ENCODE measurements around the gene MAP7D2.

DNA sequence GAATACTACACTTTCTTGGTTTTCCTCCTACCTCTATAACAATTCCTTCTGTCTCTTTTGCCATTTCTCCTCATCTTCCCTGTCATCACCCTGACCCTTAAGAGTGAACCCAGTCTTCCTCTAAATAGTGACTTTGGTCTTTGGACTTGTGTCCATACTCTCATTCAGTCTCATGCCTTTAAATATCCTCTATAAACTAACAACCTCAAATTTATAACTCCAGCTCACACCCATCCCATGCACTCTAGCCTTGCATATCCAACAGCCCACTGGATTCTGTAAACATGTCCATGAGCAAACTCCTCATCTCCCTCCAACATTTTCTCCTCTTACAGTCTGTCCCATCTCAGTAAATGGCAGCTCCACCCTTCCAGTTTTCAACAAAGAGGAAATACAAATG is 140.9 kb downstream of the MAP7D2 start:
- TF ChIP-seq, protein P1, sequence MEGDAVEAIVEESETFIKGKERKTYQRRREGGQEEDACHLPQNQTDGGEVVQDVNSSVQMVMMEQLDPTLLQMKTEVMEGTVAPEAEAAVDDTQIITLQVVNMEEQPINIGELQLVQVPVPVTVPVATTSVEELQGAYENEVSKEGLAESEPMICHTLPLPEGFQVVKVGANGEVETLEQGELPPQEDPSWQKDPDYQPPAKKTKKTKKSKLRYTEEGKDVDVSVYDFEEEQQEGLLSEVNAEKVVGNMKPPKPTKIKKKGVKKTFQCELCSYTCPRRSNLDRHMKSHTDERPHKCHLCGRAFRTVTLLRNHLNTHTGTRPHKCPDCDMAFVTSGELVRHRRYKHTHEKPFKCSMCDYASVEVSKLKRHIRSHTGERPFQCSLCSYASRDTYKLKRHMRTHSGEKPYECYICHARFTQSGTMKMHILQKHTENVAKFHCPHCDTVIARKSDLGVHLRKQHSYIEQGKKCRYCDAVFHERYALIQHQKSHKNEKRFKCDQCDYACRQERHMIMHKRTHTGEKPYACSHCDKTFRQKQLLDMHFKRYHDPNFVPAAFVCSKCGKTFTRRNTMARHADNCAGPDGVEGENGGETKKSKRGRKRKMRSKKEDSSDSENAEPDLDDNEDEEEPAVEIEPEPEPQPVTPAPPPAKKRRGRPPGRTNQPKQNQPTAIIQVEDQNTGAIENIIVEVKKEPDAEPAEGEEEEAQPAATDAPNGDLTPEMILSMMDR (IDR thresholded peaks at IDR 0.05; ENCODE audit: low read depth, low read length, missing input control) = no peak
- TF ChIP-seq, protein P2, sequence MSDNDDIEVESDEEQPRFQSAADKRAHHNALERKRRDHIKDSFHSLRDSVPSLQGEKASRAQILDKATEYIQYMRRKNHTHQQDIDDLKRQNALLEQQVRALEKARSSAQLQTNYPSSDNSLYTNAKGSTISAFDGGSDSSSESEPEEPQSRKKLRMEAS (IDR thresholded peaks at IDR 0.05) = no peak
- TF ChIP-seq SP1 (IDR thresholded peaks at IDR 0.05) (no peak), ZBTB33 (IDR thresholded peaks at IDR 0.05) (no peak), JUND (IDR thresholded peaks at IDR 0.05) (no peak), TAF1 (conservative IDR thresholded peaks at IDR 0.05) (no peak), GABPA (IDR thresholded peaks at IDR 0.05 in 1 of 2, conservative IDR thresholded peaks at IDR 0.05 in 1 of 2) (no peak), YY1 (IDR thresholded peaks at IDR 0.05) (no peak), RAD21 (IDR thresholded peaks at IDR 0.05) (no peak), RXRA (IDR thresholded peaks at IDR 0.05) (no peak)
- TF ChIP-seq, protein P3, sequence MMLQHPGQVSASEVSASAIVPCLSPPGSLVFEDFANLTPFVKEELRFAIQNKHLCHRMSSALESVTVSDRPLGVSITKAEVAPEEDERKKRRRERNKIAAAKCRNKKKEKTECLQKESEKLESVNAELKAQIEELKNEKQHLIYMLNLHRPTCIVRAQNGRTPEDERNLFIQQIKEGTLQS (IDR thresholded peaks at IDR 0.05) = no peak
- TF ChIP-seq, protein P4, sequence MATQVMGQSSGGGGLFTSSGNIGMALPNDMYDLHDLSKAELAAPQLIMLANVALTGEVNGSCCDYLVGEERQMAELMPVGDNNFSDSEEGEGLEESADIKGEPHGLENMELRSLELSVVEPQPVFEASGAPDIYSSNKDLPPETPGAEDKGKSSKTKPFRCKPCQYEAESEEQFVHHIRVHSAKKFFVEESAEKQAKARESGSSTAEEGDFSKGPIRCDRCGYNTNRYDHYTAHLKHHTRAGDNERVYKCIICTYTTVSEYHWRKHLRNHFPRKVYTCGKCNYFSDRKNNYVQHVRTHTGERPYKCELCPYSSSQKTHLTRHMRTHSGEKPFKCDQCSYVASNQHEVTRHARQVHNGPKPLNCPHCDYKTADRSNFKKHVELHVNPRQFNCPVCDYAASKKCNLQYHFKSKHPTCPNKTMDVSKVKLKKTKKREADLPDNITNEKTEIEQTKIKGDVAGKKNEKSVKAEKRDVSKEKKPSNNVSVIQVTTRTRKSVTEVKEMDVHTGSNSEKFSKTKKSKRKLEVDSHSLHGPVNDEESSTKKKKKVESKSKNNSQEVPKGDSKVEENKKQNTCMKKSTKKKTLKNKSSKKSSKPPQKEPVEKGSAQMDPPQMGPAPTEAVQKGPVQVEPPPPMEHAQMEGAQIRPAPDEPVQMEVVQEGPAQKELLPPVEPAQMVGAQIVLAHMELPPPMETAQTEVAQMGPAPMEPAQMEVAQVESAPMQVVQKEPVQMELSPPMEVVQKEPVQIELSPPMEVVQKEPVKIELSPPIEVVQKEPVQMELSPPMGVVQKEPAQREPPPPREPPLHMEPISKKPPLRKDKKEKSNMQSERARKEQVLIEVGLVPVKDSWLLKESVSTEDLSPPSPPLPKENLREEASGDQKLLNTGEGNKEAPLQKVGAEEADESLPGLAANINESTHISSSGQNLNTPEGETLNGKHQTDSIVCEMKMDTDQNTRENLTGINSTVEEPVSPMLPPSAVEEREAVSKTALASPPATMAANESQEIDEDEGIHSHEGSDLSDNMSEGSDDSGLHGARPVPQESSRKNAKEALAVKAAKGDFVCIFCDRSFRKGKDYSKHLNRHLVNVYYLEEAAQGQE (IDR thresholded peaks at IDR 0.05) = no peak
